HL-60 (cell line): Measurements from ENCODE around the gene COL6A3.

Experiments used
- DNase-seq, 2 experiments: peaks; one replicate each; pipeline ENCODE4 v3.0.0-alpha.2; 2010 to 2020; ENCODE audit warnings: low read depth in 1 of 2, low spot score in 1 of 2
- H3K27ac ChIP-seq: fragments of 250-450 bp; sonication (Bioruptor Pico); replicated peaks from 2 replicates; pipeline ENCODE4 v1.5.1; 2020; ENCODE audit warnings: mild to moderate bottlenecking, moderate library complexity
- H3K27me3 ChIP-seq: fragments of 250-450 bp; sonication (Bioruptor Pico); 2 replicates; pipeline ENCODE4 v1.5.1; 2021; ENCODE audit warnings: mild to moderate bottlenecking, moderate library complexity; ENCODE audit not compliant: insufficient read depth, poor library complexity, severe bottlenecking
- H3K4me3 ChIP-seq: replicated peaks from 2 replicates; pipeline ENCODE4 v1.5.1; 2011; ENCODE audit warnings: mild to moderate bottlenecking, control low read depth, low read length; ENCODE audit not compliant: insufficient read depth
- GABPA ChIP-seq: IDR thresholded peaks from 2 replicates; pipeline ENCODE4 v1.6.1; 2012; ENCODE audit warnings: low read depth
- POLR2AphosphoS5 ChIP-seq: IDR thresholded peaks from 2 replicates; pipeline ENCODE4 v1.6.1; 2012; ENCODE audit warnings: low read depth
- SPI1 ChIP-seq: IDR thresholded peaks from 2 replicates; pipeline ENCODE4 v1.6.1; 2012; ENCODE audit warnings: low read depth, mild to moderate bottlenecking, borderline replicate concordance
- TF ChIP-seq, protein P1 (sequence below): IDR thresholded peaks from 2 replicates; pipeline ENCODE4 v1.6.1; 2012; ENCODE audit warnings: low read depth; ENCODE audit not compliant: insufficient replicate concordance
- TF ChIP-seq, protein P2 (sequence below): IDR thresholded peaks from one replicate; pipeline ENCODE4 v1.5.1; 2011; ENCODE audit warnings: low read length, control low read depth, inconsistent platforms; ENCODE audit not compliant: insufficient read depth

The COL6A3 gene

GRCh38 chr2:237350070-237350469 lies 63.9 kb downstream of the COL6A3 start:
- Histone ChIP-seq H3K4me3 (no peak overlapping the region), H3K27ac (no peak overlapping the region), H3K27me3 (peaks cover 3% of the 10 kb centered on the region)
- TF ChIP-seq, protein P1, sequence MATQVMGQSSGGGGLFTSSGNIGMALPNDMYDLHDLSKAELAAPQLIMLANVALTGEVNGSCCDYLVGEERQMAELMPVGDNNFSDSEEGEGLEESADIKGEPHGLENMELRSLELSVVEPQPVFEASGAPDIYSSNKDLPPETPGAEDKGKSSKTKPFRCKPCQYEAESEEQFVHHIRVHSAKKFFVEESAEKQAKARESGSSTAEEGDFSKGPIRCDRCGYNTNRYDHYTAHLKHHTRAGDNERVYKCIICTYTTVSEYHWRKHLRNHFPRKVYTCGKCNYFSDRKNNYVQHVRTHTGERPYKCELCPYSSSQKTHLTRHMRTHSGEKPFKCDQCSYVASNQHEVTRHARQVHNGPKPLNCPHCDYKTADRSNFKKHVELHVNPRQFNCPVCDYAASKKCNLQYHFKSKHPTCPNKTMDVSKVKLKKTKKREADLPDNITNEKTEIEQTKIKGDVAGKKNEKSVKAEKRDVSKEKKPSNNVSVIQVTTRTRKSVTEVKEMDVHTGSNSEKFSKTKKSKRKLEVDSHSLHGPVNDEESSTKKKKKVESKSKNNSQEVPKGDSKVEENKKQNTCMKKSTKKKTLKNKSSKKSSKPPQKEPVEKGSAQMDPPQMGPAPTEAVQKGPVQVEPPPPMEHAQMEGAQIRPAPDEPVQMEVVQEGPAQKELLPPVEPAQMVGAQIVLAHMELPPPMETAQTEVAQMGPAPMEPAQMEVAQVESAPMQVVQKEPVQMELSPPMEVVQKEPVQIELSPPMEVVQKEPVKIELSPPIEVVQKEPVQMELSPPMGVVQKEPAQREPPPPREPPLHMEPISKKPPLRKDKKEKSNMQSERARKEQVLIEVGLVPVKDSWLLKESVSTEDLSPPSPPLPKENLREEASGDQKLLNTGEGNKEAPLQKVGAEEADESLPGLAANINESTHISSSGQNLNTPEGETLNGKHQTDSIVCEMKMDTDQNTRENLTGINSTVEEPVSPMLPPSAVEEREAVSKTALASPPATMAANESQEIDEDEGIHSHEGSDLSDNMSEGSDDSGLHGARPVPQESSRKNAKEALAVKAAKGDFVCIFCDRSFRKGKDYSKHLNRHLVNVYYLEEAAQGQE: no peak
- TF ChIP-seq POLR2AphosphoS5 (no peak), SPI1 (no peak), GABPA (no peak)
- TF ChIP-seq, protein P2, sequence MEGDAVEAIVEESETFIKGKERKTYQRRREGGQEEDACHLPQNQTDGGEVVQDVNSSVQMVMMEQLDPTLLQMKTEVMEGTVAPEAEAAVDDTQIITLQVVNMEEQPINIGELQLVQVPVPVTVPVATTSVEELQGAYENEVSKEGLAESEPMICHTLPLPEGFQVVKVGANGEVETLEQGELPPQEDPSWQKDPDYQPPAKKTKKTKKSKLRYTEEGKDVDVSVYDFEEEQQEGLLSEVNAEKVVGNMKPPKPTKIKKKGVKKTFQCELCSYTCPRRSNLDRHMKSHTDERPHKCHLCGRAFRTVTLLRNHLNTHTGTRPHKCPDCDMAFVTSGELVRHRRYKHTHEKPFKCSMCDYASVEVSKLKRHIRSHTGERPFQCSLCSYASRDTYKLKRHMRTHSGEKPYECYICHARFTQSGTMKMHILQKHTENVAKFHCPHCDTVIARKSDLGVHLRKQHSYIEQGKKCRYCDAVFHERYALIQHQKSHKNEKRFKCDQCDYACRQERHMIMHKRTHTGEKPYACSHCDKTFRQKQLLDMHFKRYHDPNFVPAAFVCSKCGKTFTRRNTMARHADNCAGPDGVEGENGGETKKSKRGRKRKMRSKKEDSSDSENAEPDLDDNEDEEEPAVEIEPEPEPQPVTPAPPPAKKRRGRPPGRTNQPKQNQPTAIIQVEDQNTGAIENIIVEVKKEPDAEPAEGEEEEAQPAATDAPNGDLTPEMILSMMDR: no peak
- no peak for DNase-seq

DNA sequence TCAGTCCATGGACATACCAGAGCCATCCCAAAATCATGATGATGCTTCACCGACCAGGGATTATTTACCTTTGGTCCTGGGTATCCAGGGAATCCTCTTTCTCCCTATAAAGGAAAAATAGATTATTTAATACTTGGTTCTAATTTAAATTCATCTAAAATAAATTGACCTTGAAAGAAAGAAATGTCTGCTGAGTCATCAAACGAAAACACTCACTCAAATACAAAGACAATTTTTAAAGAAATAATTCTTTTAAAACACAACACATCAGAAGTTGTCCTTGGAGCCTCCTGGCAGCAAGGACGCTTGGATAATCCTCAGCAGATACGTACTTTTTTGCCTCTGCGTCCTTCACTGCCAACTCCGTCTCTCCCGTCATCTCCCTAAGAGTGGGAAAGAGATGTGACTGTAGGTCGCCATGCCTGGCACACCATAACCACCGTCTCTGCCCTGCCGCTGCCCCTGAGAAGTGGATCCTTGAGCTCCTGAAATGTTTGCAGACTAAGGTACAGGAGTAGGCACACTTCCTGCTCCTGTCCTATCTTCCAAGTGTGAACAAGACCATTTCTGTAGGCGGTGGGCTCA lies 65.6 kb downstream of the COL6A3 start:
- DNase-seq: no peak
- Histone ChIP-seq H3K27me3 (peaks cover 3% of the 10 kb centered on the region), H3K27ac (no peak overlapping the region), H3K4me3 (no peak overlapping the region)
- TF ChIP-seq GABPA (no peak), SPI1 (no peak), POLR2AphosphoS5 (no peak)
- TF ChIP-seq, protein P1: no peak
- TF ChIP-seq, protein P2: no peak

DNA sequence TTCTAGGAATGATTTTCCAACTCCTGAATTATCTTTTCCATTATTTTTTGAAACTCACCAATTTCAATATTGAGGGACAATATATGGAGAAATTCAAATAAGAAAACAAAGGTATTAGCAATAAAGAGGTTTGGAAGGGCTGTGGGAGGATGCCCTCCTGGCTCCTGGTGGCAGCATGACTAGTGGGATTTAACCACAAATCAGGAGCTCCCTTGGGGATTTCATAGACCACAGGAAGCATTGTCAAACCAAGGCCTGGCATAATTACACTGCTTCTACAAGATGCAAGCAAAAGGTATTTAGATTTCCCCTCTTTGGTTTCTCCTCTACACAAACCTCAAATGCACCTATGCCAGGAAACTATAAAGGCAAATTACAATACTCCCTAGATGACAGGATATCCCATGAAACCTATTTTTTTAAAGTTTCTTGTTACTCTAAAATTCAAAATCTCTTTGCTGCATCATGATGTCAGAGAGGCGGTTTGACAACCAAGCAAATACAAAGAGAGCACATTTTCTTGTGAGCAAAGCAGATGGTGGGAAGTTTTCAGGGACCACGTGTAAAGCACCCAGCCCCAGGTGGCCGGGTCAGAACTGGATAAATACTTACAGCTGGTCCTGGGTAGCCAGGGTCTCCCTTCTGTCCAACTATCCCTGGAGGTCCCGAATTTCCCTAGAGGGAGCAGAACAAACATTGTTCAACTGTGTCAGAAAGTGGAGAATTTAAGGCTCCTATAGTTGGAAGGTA lies 67.9 kb downstream of the COL6A3 start:
- no peak for TF ChIP-seq POLR2AphosphoS5
- TF ChIP-seq SPI1: no peak
- TF ChIP-seq, protein P1: no peak
- no peak for DNase-seq
- no peak overlapping the region for H3K27ac ChIP-seq
- no peak overlapping the region for H3K4me3 ChIP-seq
- H3K27me3 ChIP-seq: peaks cover 3% of the 10 kb centered on the region
